Neural cell (in vitro differentiated cells): ENCODE data around the gene SIRT1. TPM values are rescaled to one million over a fixed set of nuclear protein-coding genes. Genes with fewer than 3 reads are reported as not detected.

Source experiments
- H2AFZ ChIP-seq: fragments of 200-600, 300-800 bp; sonication (generic), shearing (Covaris generic); 2 replicates; pipeline ENCODE4 v1.6.0; 2014; ENCODE audit warnings: low read depth, mild to moderate bottlenecking, antibody characterized with exemption, low read length, moderate library complexity
- H3F3A ChIP-seq: fragments of 200-600 bp; shearing (Covaris generic); 2 replicates; pipeline ENCODE4 v1.6.1; 2016; ENCODE audit warnings: mild to moderate bottlenecking, moderate library complexity, mixed read lengths, antibody characterized with exemption, low read length; ENCODE audit not compliant: insufficient read depth, poor library complexity, severe bottlenecking
- H3K27ac ChIP-seq: fragments of 200-600, 300-800 bp; sonication (generic), shearing (Covaris generic); 2 replicates; pipeline ENCODE4 v1.5.1; 2014; ENCODE audit warnings: mild to moderate bottlenecking, low read length, moderate library complexity
- H3K27me3 ChIP-seq: fragments of 300-800, 200-600 bp; sonication (generic), shearing (Covaris generic); 2 replicates; pipeline ENCODE4 v1.6.0; 2014; ENCODE audit warnings: mild to moderate bottlenecking, low read depth, low read length, moderate library complexity; ENCODE audit not compliant: insufficient read depth
- H3K36me3 ChIP-seq: fragments of 300-800, 200-600 bp; sonication (generic), shearing (Covaris generic); 2 replicates; pipeline ENCODE4 v1.5.1; 2014; ENCODE audit warnings: mild to moderate bottlenecking, antibody characterized with exemption, low read length, moderate library complexity; ENCODE audit not compliant: insufficient read depth
- H3K4me2 ChIP-seq: fragments of 300-800, 200-600 bp; sonication (generic), shearing (Covaris generic); 2 replicates; pipeline ENCODE4 v1.6.0; 2014; ENCODE audit warnings: mild to moderate bottlenecking, low read length
- H3K4me3 ChIP-seq: fragments of 300-800, 200-600 bp; sonication (generic), shearing (Covaris generic); 2 replicates; pipeline ENCODE4 v1.5.1; 2014; ENCODE audit warnings: mild to moderate bottlenecking, low read length, moderate library complexity
- H3K79me2 ChIP-seq: fragments of 200-600 bp; shearing (Covaris generic); replicated peaks from 2 replicates; pipeline ENCODE4 v1.6.0; 2014; ENCODE audit warnings: mild to moderate bottlenecking, low read length, moderate library complexity; ENCODE audit not compliant: insufficient read depth
- H3K9ac ChIP-seq: fragments of 300-800, 200-600 bp; sonication (generic), shearing (Covaris generic); 2 replicates; pipeline ENCODE4 v1.6.1; 2016; ENCODE audit warnings: mild to moderate bottlenecking, low read length, mixed read lengths
- H3K9me2 ChIP-seq: fragments of 200-600 bp; shearing (Covaris generic); 2 replicates; pipeline ENCODE4 v1.6.1; 2016; ENCODE audit warnings: mild to moderate bottlenecking, low read length, mixed read lengths; ENCODE audit not compliant: insufficient read depth
- H3K9me3 ChIP-seq: fragments of 200-600, 300-800 bp; sonication (generic), shearing (Covaris generic); 2 replicates; pipeline ENCODE4 v1.6.1; 2016; ENCODE audit warnings: mild to moderate bottlenecking, mixed run types, low read length, moderate library complexity, mixed read lengths
- H4K20me1 ChIP-seq: fragments of 200-600 bp; shearing (Covaris generic); 2 replicates; pipeline ENCODE4 v1.6.1; 2016; ENCODE audit warnings: mild to moderate bottlenecking, mixed run types; ENCODE audit not compliant: insufficient read depth
- EP300 ChIP-seq: fragments of 450-650 bp; conservative IDR thresholded peaks from 2 replicates; pipeline ENCODE4 v1.6.1; 2014; ENCODE audit warnings: antibody characterized with exemption, mild to moderate bottlenecking, moderate library complexity; ENCODE audit not compliant: poor library complexity, severe bottlenecking
- EZH2 ChIP-seq: fragments of 200-600, 300-800 bp; shearing (Covaris generic), sonication (generic); IDR thresholded peaks from 2 replicates; pipeline ENCODE4 v1.6.1; 2014; ENCODE audit warnings: antibody characterized with exemption, low read length, borderline replicate concordance, mild to moderate bottlenecking; ENCODE audit not compliant: insufficient read depth, poor library complexity, severe bottlenecking
- MXI1 ChIP-seq: fragments of 450-650 bp; conservative IDR thresholded peaks from 2 replicates; pipeline ENCODE4 v1.6.1; 2014; ENCODE audit warnings: antibody characterized with exemption, mild to moderate bottlenecking; ENCODE audit not compliant: poor library complexity, severe bottlenecking
- POLR2AphosphoS5 ChIP-seq: IDR thresholded peaks from 2 replicates; pipeline ENCODE4 v1.6.1; 2012
- RAD21 ChIP-seq: fragments of 450-650 bp; conservative IDR thresholded peaks from 2 replicates; pipeline ENCODE4 v1.6.1; 2014; ENCODE audit warnings: antibody characterized with exemption, mild to moderate bottlenecking, moderate library complexity
- SMC3 ChIP-seq: fragments of 450-650 bp; conservative IDR thresholded peaks from 2 replicates; pipeline ENCODE4 v1.6.1; 2014; ENCODE audit warnings: antibody characterized with exemption, mild to moderate bottlenecking, moderate library complexity; ENCODE audit not compliant: poor library complexity
- TAF1 ChIP-seq: IDR thresholded peaks from 2 replicates; pipeline ENCODE4 v1.6.1; 2012; ENCODE audit warnings: low read depth
- polyA plus RNA-seq: library from polyadenylated mRNA; depleted of rRNA; stranded (reverse); fragments of >200 nt; gene quantifications from 2 replicates; pipeline ENCODE4 v1.2.3, GENCODE V29; 2014
- TF ChIP-seq, protein P1 (sequence below): fragments of 450-650 bp; IDR thresholded peaks from 2 replicates; pipeline ENCODE4 v1.5.1; 2014; ENCODE audit warnings: antibody characterized with exemption, mild to moderate bottlenecking, moderate library complexity; ENCODE audit not compliant: poor library complexity, severe bottlenecking
- TF ChIP-seq, protein P2 (sequence below): IDR thresholded peaks from 2 replicates; pipeline ENCODE4 v1.6.1; 2012; ENCODE audit warnings: borderline replicate concordance

Gene SIRT1
- polyA plus RNA-seq, 1 donor from 2014 or later: 38.6 TPM

DNA sequence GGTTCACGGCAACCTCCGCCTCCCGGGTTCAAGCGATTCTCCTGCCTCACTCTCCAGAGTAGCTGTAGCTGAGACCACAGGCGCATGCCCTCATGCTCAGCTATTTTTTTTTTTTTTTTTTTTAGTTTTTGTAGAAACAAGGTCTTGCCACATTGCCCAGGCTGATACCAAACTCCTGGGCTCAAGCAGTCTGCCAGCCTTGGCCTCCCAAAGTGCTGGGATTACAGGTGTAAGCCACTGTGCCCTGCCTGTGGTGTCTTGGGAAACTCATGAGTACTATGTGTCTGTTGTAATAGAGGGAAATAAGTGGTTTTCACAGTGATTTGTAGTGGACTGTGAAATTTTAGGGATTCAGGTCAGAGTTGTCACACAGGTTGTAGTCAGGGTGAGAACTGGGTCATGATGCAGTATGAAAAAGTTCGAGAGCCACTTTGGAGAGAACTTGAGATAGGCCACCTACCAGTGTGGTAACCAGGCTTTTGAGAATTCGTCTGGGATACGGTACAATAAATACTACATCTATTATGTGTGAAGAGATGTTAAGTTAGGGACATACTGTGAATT, 30.4 kb downstream of the SIRT1 start:
- no peaks in the 10 kb centered on the region for H3K27me3 ChIP-seq
- no peak overlapping the region for H3K9ac ChIP-seq
- no peaks in the 10 kb centered on the region for H3K79me2 ChIP-seq

DNA sequence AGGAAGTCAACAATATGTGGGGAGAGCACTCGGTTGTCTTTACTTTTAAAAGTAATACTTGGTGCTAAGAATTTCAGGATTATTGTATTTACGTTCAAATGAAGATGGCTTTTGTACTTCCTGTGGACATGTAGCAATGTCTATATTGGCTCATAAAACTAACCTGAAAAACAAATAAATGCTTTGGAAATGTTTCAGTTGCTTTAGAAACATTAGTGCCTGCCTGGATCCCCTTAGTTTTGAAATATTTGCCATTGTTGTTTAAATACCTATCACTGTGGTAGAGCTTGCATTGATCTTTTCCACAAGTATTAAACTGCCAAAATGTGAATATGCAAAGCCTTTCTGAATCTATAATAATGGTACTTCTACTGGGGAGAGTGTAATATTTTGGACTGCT, 32.7 kb downstream of the SIRT1 start:
- Histone ChIP-seq H3K27ac (no peak overlapping the region), H3K9me3 (no peaks in the 10 kb centered on the region), H3K9ac (no peak overlapping the region), H3K27me3 (no peaks in the 10 kb centered on the region), H3K79me2 (no peaks in the 10 kb centered on the region), H3K36me3 (peaks cover 9% of the 10 kb centered on the region), H2AFZ (no peak overlapping the region), H3K9me2 (no peaks in the 10 kb centered on the region), H3K4me2 (no peak overlapping the region), H3K4me3 (no peak overlapping the region), H4K20me1 (no peaks in the 10 kb centered on the region), H3F3A (no peaks in the 10 kb centered on the region)
- TF ChIP-seq MXI1 (no peak), TAF1 (no peak), EZH2 (no peak)
- TF ChIP-seq, protein P1, sequence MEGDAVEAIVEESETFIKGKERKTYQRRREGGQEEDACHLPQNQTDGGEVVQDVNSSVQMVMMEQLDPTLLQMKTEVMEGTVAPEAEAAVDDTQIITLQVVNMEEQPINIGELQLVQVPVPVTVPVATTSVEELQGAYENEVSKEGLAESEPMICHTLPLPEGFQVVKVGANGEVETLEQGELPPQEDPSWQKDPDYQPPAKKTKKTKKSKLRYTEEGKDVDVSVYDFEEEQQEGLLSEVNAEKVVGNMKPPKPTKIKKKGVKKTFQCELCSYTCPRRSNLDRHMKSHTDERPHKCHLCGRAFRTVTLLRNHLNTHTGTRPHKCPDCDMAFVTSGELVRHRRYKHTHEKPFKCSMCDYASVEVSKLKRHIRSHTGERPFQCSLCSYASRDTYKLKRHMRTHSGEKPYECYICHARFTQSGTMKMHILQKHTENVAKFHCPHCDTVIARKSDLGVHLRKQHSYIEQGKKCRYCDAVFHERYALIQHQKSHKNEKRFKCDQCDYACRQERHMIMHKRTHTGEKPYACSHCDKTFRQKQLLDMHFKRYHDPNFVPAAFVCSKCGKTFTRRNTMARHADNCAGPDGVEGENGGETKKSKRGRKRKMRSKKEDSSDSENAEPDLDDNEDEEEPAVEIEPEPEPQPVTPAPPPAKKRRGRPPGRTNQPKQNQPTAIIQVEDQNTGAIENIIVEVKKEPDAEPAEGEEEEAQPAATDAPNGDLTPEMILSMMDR: no peak

More for the DNA sequence above, 30.4 kb downstream of the SIRT1 start:
- Histone ChIP-seq H3K27ac (no peak overlapping the region), H4K20me1 (no peaks in the 10 kb centered on the region), H3K9me2 (no peaks in the 10 kb centered on the region), H3F3A (no peaks in the 10 kb centered on the region), H3K4me3 (no peak overlapping the region), H3K36me3 (peaks cover 15% of the 10 kb centered on the region), H3K9me3 (no peaks in the 10 kb centered on the region), H2AFZ (no peak overlapping the region), H3K4me2 (no peak overlapping the region)
- TF ChIP-seq SMC3: no peak
- TF ChIP-seq EZH2: no peak
- TF ChIP-seq EP300: no peak
- no peak for TF ChIP-seq RAD21
- TF ChIP-seq, protein P2, sequence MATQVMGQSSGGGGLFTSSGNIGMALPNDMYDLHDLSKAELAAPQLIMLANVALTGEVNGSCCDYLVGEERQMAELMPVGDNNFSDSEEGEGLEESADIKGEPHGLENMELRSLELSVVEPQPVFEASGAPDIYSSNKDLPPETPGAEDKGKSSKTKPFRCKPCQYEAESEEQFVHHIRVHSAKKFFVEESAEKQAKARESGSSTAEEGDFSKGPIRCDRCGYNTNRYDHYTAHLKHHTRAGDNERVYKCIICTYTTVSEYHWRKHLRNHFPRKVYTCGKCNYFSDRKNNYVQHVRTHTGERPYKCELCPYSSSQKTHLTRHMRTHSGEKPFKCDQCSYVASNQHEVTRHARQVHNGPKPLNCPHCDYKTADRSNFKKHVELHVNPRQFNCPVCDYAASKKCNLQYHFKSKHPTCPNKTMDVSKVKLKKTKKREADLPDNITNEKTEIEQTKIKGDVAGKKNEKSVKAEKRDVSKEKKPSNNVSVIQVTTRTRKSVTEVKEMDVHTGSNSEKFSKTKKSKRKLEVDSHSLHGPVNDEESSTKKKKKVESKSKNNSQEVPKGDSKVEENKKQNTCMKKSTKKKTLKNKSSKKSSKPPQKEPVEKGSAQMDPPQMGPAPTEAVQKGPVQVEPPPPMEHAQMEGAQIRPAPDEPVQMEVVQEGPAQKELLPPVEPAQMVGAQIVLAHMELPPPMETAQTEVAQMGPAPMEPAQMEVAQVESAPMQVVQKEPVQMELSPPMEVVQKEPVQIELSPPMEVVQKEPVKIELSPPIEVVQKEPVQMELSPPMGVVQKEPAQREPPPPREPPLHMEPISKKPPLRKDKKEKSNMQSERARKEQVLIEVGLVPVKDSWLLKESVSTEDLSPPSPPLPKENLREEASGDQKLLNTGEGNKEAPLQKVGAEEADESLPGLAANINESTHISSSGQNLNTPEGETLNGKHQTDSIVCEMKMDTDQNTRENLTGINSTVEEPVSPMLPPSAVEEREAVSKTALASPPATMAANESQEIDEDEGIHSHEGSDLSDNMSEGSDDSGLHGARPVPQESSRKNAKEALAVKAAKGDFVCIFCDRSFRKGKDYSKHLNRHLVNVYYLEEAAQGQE: no peak
- TF ChIP-seq MXI1: no peak
- TF ChIP-seq, protein P1: no peak
- TF ChIP-seq TAF1: no peak
- TF ChIP-seq POLR2AphosphoS5: no peak
